ENCODE data around the gene ZKSCAN3.
A peak's percentile ranks its signal among the peaks of the same experiment; 100 is the strongest.
"Not testable (repeated sequence)": the region's sequence is repeated elsewhere in the genome, so short reads cannot be mapped to it uniquely, and the experiment has no call there.

The ZKSCAN3 gene

DNA sequence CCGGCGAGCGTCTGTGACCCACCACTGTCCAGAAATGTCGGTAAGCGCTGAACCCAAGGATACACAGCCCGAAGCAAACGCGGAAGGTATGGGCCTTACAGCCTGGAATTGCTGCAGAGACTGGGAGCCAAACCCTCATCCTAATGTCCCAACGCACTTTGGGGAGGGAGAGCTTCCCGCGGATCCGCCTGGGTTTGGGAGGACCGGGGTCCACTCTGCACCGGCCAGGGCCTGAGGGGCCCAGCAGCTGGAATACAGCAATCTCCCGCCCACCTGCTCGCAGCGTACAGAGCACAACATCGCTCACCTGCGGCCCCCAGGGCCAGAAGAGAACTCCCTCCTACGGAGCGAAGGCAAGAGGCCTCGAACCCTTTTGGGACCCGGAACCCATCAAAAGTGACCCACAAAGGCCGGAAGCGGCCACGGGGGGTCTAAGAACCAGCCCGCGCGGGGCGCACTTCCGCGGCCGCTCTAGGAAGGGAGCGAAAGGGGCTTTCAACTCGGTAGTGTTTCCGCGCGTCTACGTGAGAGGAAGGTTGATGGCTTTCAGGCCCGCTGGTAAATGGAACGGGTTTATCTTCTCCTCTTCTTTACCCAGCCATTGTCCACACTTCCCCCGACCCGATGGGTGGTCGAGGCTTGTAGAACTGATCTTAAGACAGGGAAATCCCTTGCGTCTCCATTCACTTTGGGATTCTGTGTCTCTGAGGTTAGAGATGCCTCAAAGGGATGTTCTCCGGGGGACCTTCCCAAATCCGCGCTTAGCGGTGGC lies 49.8 kb downstream of the ZKSCAN3 start, which contains the start of gene ZSCAN12:
Gene ZSCAN12, minus strand, starts transcription at position 398 of the 772 bp plus-strand sequence. CDS start 1,342 bp downstream, outside the sequence.
- Histone ChIP-seq H3K36me3 (ENCODE audit: control insufficient read depth, insufficient read depth, low read length) (peaks cover 37% of the 10 kb centered on the region), H3K9me3 (ENCODE audit: control insufficient read depth, low read length) (no peaks in the 10 kb centered on the region), H3K4me1 (ENCODE audit: control insufficient read depth, insufficient read depth, low read length, poor library complexity, severe bottlenecking) (peaks cover 5% of the 10 kb centered on the region), H3K4me3 (ENCODE audit: extremely low read depth, insufficient read depth, low read length, poor library complexity, severe bottlenecking) (peak within 1 kb of the TSS; percentile 86), H3K27ac (ENCODE audit: low read depth, low read length, severe bottlenecking) (peak within 1 kb of the TSS; percentile 68)
- 0% methylated on average over 31 to 36 of the region's 49 CpGs for WGBS, 2 experiments (ENCODE audit: insufficient coverage in 2 of 2)

DNA sequence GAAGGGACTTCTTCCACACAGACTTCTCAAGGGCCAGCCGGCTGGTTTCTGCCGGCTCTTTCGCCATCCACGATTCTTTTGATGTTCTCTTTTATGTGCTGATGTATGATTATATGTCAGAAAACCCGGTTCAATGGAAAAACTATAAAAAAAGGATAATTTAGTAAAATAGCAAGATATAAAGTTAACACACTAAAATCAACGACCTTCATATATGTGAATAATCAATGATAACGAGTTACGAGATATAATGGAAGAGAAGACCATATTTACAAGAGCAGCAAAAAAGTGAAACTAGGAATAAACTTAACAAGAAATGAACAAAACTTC lies 50.3 kb downstream of the ZKSCAN3 start:
- peaks cover 5% of the 10 kb centered on the region for H3K4me1 ChIP-seq (ENCODE audit: control insufficient read depth, insufficient read depth, low read length, poor library complexity, severe bottlenecking)
- WGBS, 2 experiments (ENCODE audit: insufficient coverage in 2 of 2): no CpG with 5 or more reads among the region's 8 CpGs
- H3K36me3 ChIP-seq (ENCODE audit: control insufficient read depth, insufficient read depth, low read length): peaks cover 33% of the 10 kb centered on the region
- no peaks in the 10 kb centered on the region for H3K9me3 ChIP-seq (ENCODE audit: control insufficient read depth, low read length)
- H3K27ac ChIP-seq (ENCODE audit: low read depth, low read length, severe bottlenecking): no peak overlapping the region
- H3K4me3 ChIP-seq (ENCODE audit: extremely low read depth, insufficient read depth, low read length, poor library complexity, severe bottlenecking): peak overlapping the region; percentile 86

DNA sequence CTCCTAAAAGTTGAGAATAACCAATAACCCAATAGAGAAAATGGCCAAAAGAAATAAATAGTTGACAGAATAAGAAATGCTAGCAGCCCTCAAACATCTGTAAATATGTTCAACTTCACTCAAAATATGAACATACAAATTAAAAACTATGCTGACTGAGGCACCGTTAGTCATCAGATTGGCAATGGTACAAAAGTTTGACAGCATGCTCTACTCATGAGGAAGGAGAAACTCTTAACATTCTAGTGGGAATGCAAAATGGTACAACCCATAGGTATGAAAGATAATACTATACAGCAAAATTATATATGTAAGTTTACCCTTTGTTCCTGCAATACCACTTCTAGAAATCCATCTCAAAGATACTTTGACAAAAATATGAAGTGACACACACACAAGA lies 51.4 kb downstream of the ZKSCAN3 start:
- H3K27ac ChIP-seq (ENCODE audit: low read depth, low read length, severe bottlenecking): no peak overlapping the region
- H3K4me1 ChIP-seq (ENCODE audit: control insufficient read depth, insufficient read depth, low read length, poor library complexity, severe bottlenecking): peaks cover 5% of the 10 kb centered on the region
- peaks cover 22% of the 10 kb centered on the region for H3K36me3 ChIP-seq (ENCODE audit: control insufficient read depth, insufficient read depth, low read length)
- no peaks in the 10 kb centered on the region for H3K9me3 ChIP-seq (ENCODE audit: control insufficient read depth, low read length)
- no peak overlapping the region for H3K4me3 ChIP-seq (ENCODE audit: extremely low read depth, insufficient read depth, low read length, poor library complexity, severe bottlenecking)
- WGBS, 2 experiments (ENCODE audit: insufficient coverage in 2 of 2): 100% methylated on average over 1 of the region's 1 CpG; no CpG with 5 or more reads in 1 of the 2 experiments

DNA sequence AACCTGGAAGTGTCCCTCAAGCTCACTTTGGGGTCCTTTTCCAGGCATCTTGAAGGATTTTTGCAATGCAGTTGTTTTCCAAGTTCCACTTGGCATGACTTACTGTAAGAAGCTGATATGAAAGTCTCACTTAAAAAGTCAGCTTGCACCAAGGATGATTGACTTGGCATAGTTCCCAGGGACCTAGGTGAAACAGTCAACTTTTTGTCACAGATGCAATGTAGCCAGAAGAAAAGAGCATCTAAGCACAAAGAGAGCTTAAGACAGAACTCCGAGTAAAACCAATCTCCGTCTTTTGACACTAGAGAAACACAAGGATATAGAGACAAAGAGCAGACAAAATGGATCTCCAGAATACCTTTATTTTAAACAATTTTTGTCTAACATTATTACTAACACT lies 52.5 kb downstream of the ZKSCAN3 start:
- Histone ChIP-seq H3K27ac (ENCODE audit: low read depth, low read length, severe bottlenecking) (no peak overlapping the region), H3K4me3 (ENCODE audit: extremely low read depth, insufficient read depth, low read length, poor library complexity, severe bottlenecking) (no peak overlapping the region), H3K4me1 (ENCODE audit: control insufficient read depth, insufficient read depth, low read length, poor library complexity, severe bottlenecking) (no peaks in the 10 kb centered on the region), H3K36me3 (ENCODE audit: control insufficient read depth, insufficient read depth, low read length) (peaks cover 12% of the 10 kb centered on the region), H3K9me3 (ENCODE audit: control insufficient read depth, low read length) (no peaks in the 10 kb centered on the region)
- WGBS, 2 experiments (ENCODE audit: insufficient coverage in 2 of 2): 81% methylated on average over 2 of the region's 2 CpGs; no CpG with 5 or more reads in 1 of the 2 experiments

DNA sequence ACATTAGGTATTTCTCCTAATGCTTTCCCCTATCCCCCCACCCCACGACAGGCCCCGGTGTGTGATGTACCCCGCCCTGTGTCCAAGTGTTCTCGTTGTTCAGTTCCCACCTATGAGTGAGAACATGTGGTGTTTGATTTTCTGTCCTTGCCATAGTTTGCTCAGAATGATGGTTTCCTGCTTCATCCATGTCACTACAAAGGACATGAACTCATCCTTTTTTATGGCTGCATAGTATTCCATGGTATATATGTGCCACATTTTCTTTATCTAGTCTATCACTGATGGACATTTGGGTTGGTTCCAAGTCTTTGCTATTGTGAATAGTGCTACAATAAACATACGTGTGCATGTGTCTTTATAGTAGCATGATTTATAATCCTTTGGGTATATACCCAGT lies 54.2 kb downstream of the ZKSCAN3 start:
- no CpG with 5 or more reads among the region's 5 CpGs for WGBS, 2 experiments (ENCODE audit: insufficient coverage in 2 of 2)
- H3K36me3 ChIP-seq (ENCODE audit: control insufficient read depth, insufficient read depth, low read length); H3K4me3 ChIP-seq (ENCODE audit: extremely low read depth, insufficient read depth, low read length, poor library complexity, severe bottlenecking); H3K27ac ChIP-seq (ENCODE audit: low read depth, low read length, severe bottlenecking); H3K9me3 ChIP-seq (ENCODE audit: control insufficient read depth, low read length); H3K4me1 ChIP-seq (ENCODE audit: control insufficient read depth, insufficient read depth, low read length, poor library complexity, severe bottlenecking): not testable (repeated sequence)

DNA sequence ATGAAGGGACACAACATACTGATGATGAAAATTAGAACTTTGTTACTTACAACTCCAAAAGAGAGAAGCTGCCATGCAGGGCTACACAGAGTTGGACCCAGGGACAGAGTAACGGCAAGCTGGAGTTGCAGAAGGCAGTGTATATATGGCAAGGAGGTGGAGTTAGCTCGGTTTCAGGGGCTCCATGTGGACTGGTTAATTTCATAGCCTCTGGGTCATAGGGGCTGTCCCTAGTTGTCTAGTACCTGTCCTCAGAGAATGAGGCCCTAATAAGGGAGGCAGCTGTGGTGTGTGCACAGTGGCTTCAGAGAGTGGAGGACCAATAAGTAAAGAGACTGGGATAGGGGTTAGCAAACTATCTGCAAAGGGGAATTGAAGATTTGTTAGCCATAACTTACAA lies 57.7 kb downstream of the ZKSCAN3 start:
- Histone ChIP-seq H3K4me3 (ENCODE audit: extremely low read depth, insufficient read depth, low read length, poor library complexity, severe bottlenecking) (no peak overlapping the region), H3K36me3 (ENCODE audit: control insufficient read depth, insufficient read depth, low read length) (no peaks in the 10 kb centered on the region), H3K4me1 (ENCODE audit: control insufficient read depth, insufficient read depth, low read length, poor library complexity, severe bottlenecking) (no peaks in the 10 kb centered on the region), H3K9me3 (ENCODE audit: control insufficient read depth, low read length) (no peaks in the 10 kb centered on the region), H3K27ac (ENCODE audit: low read depth, low read length, severe bottlenecking) (no peak overlapping the region)
- WGBS, 2 experiments (ENCODE audit: insufficient coverage in 2 of 2): 79 to 94% methylated on average over 2 of the region's 2 CpGs

DNA sequence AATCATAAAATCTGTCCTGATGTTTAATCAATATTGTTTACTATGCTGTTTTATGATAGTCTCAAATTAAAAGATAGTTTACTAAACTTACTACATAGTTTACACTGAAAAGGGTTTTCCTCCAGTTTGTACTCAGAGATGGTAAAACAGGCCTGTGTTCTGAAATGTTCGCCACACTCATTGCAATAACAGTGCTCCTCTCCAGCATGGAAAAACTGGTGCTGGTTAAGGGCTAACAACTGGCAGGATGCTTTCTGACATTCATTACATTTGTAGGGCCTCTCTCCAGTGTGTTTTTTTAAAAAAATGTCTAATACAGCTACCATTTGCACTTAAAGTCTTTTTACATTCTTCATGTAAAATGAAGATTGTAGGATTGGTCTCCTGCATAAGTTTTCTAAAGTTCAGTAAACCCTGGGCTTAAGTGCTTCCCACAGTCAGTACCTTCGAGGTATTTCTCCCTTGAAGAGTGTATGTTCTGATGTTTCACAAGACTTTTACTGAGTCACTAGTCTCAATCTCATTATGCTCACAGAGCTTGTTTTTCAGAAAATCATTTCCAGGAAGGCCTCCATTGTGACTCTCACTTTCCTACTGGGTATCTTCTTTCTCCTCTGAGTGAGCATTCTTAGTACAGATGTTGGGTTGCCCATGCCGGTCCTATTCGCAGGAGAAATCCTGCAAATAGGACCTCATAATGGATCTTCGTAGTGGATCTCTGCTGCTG lies 58.5 kb downstream of the ZKSCAN3 start:
- WGBS, 2 experiments (ENCODE audit: insufficient coverage in 2 of 2): 96% methylated on average over 4 of the region's 5 CpGs; no CpG with 5 or more reads in 1 of the 2 experiments
- no peaks in the 10 kb centered on the region for H3K4me1 ChIP-seq (ENCODE audit: control insufficient read depth, insufficient read depth, low read length, poor library complexity, severe bottlenecking)
- no peak overlapping the region for H3K27ac ChIP-seq (ENCODE audit: low read depth, low read length, severe bottlenecking)
- H3K9me3 ChIP-seq (ENCODE audit: control insufficient read depth, low read length): no peaks in the 10 kb centered on the region
- no peak overlapping the region for H3K4me3 ChIP-seq (ENCODE audit: extremely low read depth, insufficient read depth, low read length, poor library complexity, severe bottlenecking)
- no peaks in the 10 kb centered on the region for H3K36me3 ChIP-seq (ENCODE audit: control insufficient read depth, insufficient read depth, low read length)

DNA sequence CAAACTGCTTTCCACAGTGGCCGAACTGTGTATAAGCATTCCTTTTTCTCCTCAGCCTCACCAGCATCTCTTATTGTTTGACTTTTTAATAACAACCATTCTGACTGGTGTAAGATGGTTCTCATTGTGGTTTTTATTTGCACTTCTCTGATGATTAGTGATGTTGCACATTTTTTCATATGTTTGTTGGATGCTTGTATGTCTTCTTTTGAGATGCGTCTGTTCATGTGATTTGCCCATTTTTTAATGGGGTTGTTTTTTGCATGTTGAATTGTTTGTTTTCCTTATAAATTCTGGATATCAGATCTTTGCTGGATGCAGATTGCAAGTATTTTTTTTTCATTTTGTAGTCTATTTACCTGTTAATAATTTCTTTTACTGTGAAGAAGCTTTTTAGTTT lies 61.0 kb downstream of the ZKSCAN3 start:
- Histone ChIP-seq H3K27ac (ENCODE audit: low read depth, low read length, severe bottlenecking) (no peak overlapping the region), H3K36me3 (ENCODE audit: control insufficient read depth, insufficient read depth, low read length) (no peaks in the 10 kb centered on the region), H3K9me3 (ENCODE audit: control insufficient read depth, low read length) (no peaks in the 10 kb centered on the region), H3K4me1 (ENCODE audit: control insufficient read depth, insufficient read depth, low read length, poor library complexity, severe bottlenecking) (no peaks in the 10 kb centered on the region), H3K4me3 (ENCODE audit: extremely low read depth, insufficient read depth, low read length, poor library complexity, severe bottlenecking) (no peak overlapping the region)
- WGBS, 2 experiments (ENCODE audit: insufficient coverage in 2 of 2): 50% methylated on average over 1 of the region's 2 CpGs; no CpG with 5 or more reads in 1 of the 2 experiments

DNA sequence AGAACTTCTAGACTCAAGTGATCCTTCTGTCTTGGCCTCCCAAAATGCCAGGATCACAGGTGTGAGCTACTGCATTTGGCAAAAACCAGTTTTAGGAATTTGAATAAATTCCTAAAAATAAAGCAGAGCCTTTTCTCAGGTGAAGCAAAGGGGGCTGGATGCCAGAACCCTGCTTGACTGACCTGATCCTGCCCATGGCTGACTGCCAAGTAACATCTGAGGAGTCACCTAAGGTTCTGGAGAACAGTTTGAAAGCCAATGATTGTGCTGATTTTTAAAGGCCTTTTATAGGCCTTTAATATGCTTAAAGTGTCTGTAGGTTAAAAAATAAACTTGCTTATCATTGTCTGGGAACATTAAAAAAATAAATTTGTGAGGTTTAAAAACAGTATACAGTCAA lies 63.9 kb downstream of the ZKSCAN3 start:
- Histone ChIP-seq H3K4me3 (ENCODE audit: extremely low read depth, insufficient read depth, low read length, poor library complexity, severe bottlenecking) (no peak overlapping the region), H3K27ac (ENCODE audit: low read depth, low read length, severe bottlenecking) (no peak overlapping the region), H3K9me3 (ENCODE audit: control insufficient read depth, low read length) (no peaks in the 10 kb centered on the region), H3K36me3 (ENCODE audit: control insufficient read depth, insufficient read depth, low read length) (peaks cover under 1% of the 10 kb centered on the region), H3K4me1 (ENCODE audit: control insufficient read depth, insufficient read depth, low read length, poor library complexity, severe bottlenecking) (no peaks in the 10 kb centered on the region)

Measured in mesodermal cell (in vitro differentiated cells).